Anterior cingulate cortex (tissue), 58 donors: ENCODE data around the gene CHIC2.
"Not testable (repeated sequence)": the region's sequence is repeated elsewhere in the genome, so short reads cannot be mapped to it uniquely, and the experiment has no call there.

ENCODE experiments used
- DNase-seq, 58 donors: peaks; one replicate each; lab custom pipeline; 2025; lab: John Stamatoyannopoulos, UW

Gene CHIC2

DNA sequence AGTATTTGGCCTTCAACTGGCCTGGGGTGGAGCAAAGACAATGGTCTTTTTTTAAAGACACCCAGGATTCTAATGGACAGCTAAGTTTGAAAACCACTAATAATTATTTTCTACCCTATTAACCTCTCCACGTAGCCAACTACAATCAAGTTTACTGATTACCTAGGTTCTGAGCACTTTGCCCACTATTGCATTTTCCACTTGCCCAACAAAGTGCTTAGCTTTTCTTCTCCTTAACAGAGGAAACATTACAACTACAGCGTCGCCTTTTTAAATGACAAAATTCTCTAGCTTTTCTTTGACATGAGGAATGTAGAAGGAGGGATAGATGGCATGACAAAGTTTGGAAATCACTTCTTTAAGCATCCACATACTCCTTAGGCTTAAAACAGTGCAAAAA, 2.0 kb downstream of the CHIC2 start:
- no peak for DNase-seq

DNA sequence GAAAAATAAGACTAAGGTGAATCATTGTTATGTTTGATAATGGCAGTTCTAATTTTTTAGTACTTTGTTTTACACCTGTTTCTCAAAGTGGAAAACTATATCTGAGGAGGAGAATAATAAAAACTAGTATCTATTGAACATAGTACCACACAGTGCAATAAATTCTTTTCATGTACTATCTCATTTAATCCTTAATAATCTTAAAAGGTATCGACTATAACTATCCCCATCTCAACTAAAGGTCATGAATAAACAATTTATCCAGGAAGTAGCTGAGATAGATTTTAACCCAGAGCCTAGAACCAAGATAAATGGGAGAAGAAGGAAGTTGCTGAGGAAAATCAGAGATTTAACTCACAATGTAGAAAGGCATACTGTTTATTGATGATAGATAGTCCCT, 2.5 kb downstream of the CHIC2 start:
- DNase-seq: no peak

- no peak for DNase-seq
Observed at GRCh38 chr4:54061067-54061466, 3.3 kb downstream of the CHIC2 start.

- DNase-seq: no peak
Observed at GRCh38 chr4:54060116-54060515, 4.3 kb downstream of the CHIC2 start.

DNA sequence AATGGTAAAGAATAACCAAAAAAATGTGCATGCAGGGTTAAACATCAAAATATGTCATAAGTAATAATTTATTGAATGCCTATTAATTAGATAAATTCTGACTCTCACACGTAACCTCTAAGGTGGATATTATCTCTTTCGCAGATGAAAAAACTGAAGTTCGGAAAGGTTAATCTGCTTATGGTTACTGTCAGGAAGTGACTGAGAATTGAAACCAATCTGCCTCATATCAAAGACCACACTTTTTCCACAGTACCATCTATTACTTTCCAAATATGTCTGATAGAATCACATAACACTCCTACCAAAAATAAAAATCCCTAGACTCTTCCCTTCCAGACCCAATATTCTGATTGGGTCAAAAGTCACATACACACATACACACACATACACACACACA, 6.2 kb downstream of the CHIC2 start:
- DNase-seq: no peak

GRCh38 chr4:54056360-54056759, 8.0 kb downstream of the CHIC2 start:
- no peak for DNase-seq

- DNase-seq: no peak
Observed at GRCh38 chr4:54055494-54055893, 8.9 kb downstream of the CHIC2 start.

DNA sequence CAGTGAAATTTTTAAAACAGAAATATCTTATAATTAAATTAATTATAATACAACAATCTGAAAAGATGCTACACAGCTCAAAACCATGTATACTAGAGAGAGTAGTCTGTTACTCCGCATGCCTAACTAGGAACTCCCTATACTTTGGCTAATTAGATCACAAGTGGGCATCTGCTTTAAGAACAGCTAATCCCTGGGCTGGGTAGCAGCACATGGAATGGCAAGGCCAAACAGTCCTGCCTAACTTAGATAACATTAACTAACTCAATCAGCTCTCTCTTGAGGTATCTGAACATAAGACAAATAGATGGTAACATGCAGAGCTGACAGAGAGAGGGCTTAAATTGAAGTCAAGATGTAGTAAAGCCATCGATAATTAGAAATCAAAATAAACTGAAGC, 9.9 kb downstream of the CHIC2 start:
- DNase-seq: no peak

- DNase-seq: not testable (repeated sequence)
Observed at GRCh38 chr4:54053322-54053721, 11.1 kb downstream of the CHIC2 start.

GRCh38 chr4:54050214-54050904, 14.0 kb downstream of the CHIC2 start:
- no peak for DNase-seq

DNA sequence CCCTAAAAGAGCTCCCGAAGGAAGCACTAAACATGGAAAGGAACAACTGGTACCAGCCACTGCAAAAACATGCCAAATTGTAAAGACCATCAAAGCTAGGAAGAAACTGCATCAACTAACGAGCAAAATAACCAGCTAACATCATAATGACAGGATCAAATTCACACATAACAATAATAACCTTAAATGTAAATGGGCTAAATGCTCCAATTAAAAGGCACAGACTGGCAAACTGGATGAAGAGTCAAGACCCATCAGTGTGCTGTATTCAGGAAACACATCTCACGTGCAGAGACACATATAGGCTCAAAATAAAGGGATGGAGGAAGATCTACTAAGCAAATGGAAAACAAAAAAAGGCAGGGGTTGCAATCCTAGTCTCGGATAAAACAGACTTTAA, 20.8 kb downstream of the CHIC2 start:
- not testable (repeated sequence) for DNase-seq

DNA sequence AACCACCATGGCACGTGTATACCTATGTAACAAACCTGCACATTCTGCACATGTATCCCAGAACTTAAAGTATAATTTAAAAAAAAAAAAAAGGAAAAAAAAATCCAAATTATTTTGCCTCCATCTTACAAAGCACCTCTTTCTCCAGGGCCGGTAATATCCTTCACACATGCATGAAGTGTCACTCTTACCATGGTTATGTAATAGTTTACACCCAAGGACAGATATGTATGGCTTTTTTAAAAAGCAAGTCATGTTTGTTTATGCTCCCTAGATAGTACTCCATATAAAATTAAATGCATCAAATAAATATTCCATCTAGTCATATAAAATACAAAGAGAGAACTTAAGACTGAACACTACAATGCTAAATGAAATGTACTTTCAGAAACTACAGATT, 22.5 kb downstream of the CHIC2 start:
- no peak for DNase-seq

DNA sequence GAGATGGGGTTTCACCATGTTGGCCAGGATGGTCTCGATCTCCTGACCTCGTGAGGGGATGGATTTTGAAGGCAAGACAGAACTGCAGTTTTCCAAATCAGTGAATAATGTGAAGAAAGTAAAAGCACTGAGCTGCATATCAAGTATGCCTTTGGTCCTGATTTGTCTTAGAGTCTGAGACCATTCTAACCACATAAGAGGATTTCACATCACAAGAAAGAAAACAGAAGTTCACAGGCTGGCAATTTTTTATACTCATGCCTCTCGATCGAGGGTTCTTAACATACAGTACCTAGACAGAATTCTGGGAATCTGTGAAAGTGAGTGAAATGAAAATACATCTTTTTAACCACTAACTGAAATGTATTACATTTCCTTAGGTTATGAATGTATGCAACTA, 23.3 kb downstream of the CHIC2 start:
- no peak for DNase-seq

DNA sequence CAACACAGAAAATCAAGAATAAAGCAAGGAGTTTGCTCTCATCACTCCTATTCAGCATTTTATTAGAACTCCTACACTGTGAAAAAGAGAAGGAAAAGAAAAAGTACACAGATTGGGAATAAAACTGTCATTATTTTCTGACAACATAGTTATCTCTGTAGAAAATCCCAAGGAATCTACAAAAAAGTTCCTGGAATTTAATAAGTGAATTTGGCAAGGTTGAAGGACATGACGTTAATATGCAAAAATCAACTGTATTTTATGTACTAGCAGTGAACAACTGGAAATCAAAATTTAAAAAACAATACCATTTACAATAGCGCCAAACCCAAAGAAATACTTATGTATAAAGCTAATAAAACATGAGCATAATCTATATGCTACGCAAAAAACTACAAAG, 26.3 kb downstream of the CHIC2 start:
- no peak for DNase-seq

GRCh38 chr4:54036184-54036583, 28.2 kb downstream of the CHIC2 start:
- no peak for DNase-seq

DNA sequence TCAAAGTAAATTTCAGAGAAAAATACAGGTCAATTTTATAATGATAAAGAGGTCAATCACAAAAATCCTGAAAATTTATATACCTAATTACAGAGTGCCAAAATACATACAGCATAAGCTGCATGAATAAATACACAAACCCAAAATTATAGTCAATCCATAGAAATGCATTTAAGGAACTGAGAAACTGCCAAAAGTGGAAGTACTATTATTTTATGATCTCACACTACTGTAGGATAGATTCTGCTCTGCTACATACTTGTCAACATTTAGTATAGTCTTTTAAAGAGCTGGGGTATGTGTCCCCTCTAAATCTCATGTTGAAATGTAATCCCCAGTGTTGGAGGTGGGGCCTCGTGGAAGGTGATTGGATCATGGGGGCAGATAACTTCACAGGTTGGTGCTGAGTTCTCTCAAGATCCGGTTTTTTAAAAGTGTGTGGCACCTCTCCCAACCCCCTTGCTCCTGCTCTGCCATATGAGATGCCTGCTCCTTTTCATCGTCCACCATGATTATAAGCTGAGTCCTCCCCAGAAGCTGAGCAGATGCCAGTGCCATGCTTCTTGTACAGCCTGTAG, 31.8 kb downstream of the CHIC2 start:
- DNase-seq: no peak

- no peak for DNase-seq
Observed at GRCh38 chr4:54027311-54027710, 37.1 kb downstream of the CHIC2 start.

- no peak for DNase-seq
Observed at GRCh38 chr4:54025582-54025981, 38.8 kb downstream of the CHIC2 start.

- DNase-seq: not testable (repeated sequence)
Observed at GRCh38 chr4:54023019-54023418, 41.4 kb downstream of the CHIC2 start.

- DNase-seq: no peak
Observed at GRCh38 chr4:54017974-54018373, 46.4 kb downstream of the CHIC2 start.

- DNase-seq: no peak
Observed at GRCh38 chr4:54017308-54017707, 47.1 kb downstream of the CHIC2 start.

DNA sequence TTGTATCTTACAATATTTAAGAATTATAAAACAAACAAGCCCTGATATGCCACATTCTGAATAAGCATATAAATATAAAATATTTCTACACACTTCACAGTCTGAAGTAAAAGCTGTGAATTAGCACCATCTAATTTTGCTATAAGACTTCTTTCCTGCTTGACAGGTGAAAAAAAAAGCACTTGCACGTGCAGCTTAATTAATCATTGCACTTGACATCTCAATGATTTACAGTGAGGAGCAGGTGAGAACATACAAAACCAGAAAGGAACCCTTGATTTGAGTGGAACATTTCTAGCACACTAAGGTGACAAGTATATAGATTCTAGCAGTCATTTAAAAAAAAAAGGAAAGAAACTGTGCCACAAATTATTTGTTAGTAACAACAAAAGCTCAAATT, 47.9 kb downstream of the CHIC2 start:
- DNase-seq: no peak
